GM23248 (cell line): ENCODE data around the gene THSD4.

Experiments used
- EZH2 ChIP-seq: fragments of 200-600 bp; sonication (generic); IDR thresholded peaks from 2 replicates; pipeline ENCODE4 v1.6.1; 2018; ENCODE audit warnings: antibody characterized with exemption, mild to moderate bottlenecking; ENCODE audit not compliant: insufficient read depth, poor library complexity, severe bottlenecking
- EZH2phosphoT487 ChIP-seq: fragments of 200-600 bp; sonication (generic); IDR thresholded peaks from 2 replicates; pipeline ENCODE4 v1.6.1; 2018; ENCODE audit warnings: antibody characterized with exemption, moderate library complexity, mild to moderate bottlenecking, low read depth; ENCODE audit not compliant: insufficient read depth

- no peak for TF ChIP-seq EZH2
- no peak for TF ChIP-seq EZH2phosphoT487
Observed at GRCh38 chr15:71810256-71811035, 695.2 kb downstream of the THSD4 start, which contains the start of gene NR2E3.
